ENCODE measurements around the gene NCKAP5. TPM values are rescaled to one million over a fixed set of nuclear protein-coding genes. Genes with fewer than 3 reads are reported as not detected.

The NCKAP5 gene
- total and polyA plus RNA-seq, 2 experiments from 2014 or later = 0.65 to 0.86 TPM

DNA sequence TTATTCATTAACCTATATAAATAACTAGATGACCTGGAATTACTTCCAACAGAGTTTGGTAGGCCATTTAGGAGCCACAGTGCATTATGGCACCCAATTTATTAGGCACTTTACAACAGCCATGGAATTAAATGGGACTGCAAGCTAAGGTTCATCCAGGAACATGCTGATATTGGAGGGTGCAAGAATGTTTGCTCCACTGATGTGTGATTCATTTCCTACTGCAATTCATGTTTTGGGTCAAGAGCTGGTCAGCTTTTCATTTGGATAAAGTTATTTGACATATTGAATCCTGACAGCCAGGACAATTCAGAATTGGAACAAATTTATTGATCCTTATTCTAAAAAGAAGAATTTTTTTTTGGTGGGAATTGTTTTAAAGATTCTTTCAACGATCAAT is 886.5 kb downstream of the NCKAP5 start:
- H3K9ac ChIP-seq = no peak overlapping the region
- no peak for DNase-seq
- in situ Hi-C loops (cut with MboI) = no loop called here

DNA sequence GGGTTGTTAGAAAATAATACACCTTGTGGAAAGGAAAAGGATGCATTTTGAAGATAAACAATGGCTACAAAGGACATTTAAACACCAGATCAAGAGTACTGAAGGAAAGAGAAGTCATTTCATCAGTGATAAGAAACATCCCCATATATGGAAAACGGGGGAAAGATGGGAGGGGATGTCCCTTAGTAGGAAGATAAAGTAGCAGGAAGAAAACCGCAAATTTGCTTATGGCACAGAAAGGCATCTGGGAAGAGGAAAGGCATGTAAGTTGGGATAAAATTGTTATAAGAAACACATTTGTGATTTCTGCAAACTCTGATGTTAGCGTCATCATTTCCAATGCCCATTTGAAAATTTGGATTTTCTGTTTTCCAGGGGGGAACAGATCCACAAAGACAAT is 887.7 kb downstream of the NCKAP5 start:
- H3K79me2 ChIP-seq (ENCODE audit: insufficient read depth) = no peaks in the 10 kb centered on the region
- H3K36me3 ChIP-seq (ENCODE audit: low read depth) = no peaks in the 10 kb centered on the region
- H3K4me3 ChIP-seq = no peak overlapping the region
- no peaks in the 10 kb centered on the region for H3K27me3 ChIP-seq (replicated peaks; ENCODE audit: insufficient read depth)
- in situ Hi-C loops (cut with MboI) = no loop called here
- H3K27ac ChIP-seq = no peak overlapping the region
- DNase-seq = no peak
- H3F3A ChIP-seq (ENCODE audit: insufficient read depth) = no peaks in the 10 kb centered on the region
- H2AFZ ChIP-seq = no peak overlapping the region
- H3K9me2 ChIP-seq (ENCODE audit: insufficient read depth) = no peaks in the 10 kb centered on the region
- peaks cover 7% of the 10 kb centered on the region; the same call in 1 of the 2 replicates for H3K4me1 ChIP-seq (ENCODE audit: insufficient read depth)
- H3K9me3 ChIP-seq (ENCODE audit: low read depth) = no peaks in the 10 kb centered on the region
- 59 to 65% methylated on average over 3 of the region's 3 CpGs for WGBS, 2 experiments (ENCODE audit: low coverage in 1 of 2, low lambda C conversion rate in 2 of 2, missing lambda C conversion rate in 2 of 2)
- TF ChIP-seq EZH2 (IDR thresholded peaks at IDR 0.05; ENCODE audit: insufficient read depth, poor library complexity, severe bottlenecking) (no peak), EZH2phosphoT487 (IDR thresholded peaks at IDR 0.05; ENCODE audit: insufficient read depth, low read depth) (no peak)
- H3K4me2 ChIP-seq (ENCODE audit: unreplicated experiment) = no peak overlapping the region
- H3K9ac ChIP-seq = no peak overlapping the region
- no peaks in the 10 kb centered on the region for H4K20me1 ChIP-seq (ENCODE audit: insufficient read depth)

More for the DNA sequence above, 886.5 kb downstream of the NCKAP5 start:
- Histone ChIP-seq H3K27me3 (replicated peaks; ENCODE audit: insufficient read depth) (no peaks in the 10 kb centered on the region), H3K27ac (no peak overlapping the region), H3F3A (ENCODE audit: insufficient read depth) (no peaks in the 10 kb centered on the region), H3K4me2 (ENCODE audit: unreplicated experiment) (no peak overlapping the region), H3K79me2 (ENCODE audit: insufficient read depth) (no peaks in the 10 kb centered on the region), H3K4me1 (ENCODE audit: insufficient read depth) (peaks cover 7% of the 10 kb centered on the region; the same call in 1 of the 2 replicates), H3K4me3 (no peak overlapping the region), H3K36me3 (ENCODE audit: low read depth) (no peaks in the 10 kb centered on the region), H3K9me2 (ENCODE audit: insufficient read depth) (no peaks in the 10 kb centered on the region), H3K9me3 (ENCODE audit: low read depth) (no peaks in the 10 kb centered on the region), H4K20me1 (ENCODE audit: insufficient read depth) (no peaks in the 10 kb centered on the region), H2AFZ (no peak overlapping the region)
- no peak for TF ChIP-seq EZH2phosphoT487 (IDR thresholded peaks at IDR 0.05; ENCODE audit: insufficient read depth, low read depth)
- TF ChIP-seq EZH2 (IDR thresholded peaks at IDR 0.05; ENCODE audit: insufficient read depth, poor library complexity, severe bottlenecking) = no peak
- 74 to 82% methylated on average over 1 of the region's 1 CpG for WGBS, 2 experiments (ENCODE audit: low coverage in 1 of 2, low lambda C conversion rate in 2 of 2, missing lambda C conversion rate in 2 of 2)

GRCh38 chr2:132678483-132678882 is 889.8 kb downstream of the NCKAP5 start:
- H3K9me2 ChIP-seq (ENCODE audit: insufficient read depth) = no peaks in the 10 kb centered on the region
- H3F3A ChIP-seq (ENCODE audit: insufficient read depth) = no peaks in the 10 kb centered on the region
- H3K27ac ChIP-seq = no peak overlapping the region
- H2AFZ ChIP-seq = no peak overlapping the region
- peak; percentile 18 for DNase-seq
- in situ Hi-C loops (cut with MboI) = no loop called here
- no peaks in the 10 kb centered on the region for H3K79me2 ChIP-seq (ENCODE audit: insufficient read depth)
- H4K20me1 ChIP-seq (ENCODE audit: insufficient read depth) = no peaks in the 10 kb centered on the region
- no peaks in the 10 kb centered on the region for H3K27me3 ChIP-seq (replicated peaks; ENCODE audit: insufficient read depth)
- 68 to 80% methylated on average over 2 of the region's 2 CpGs for WGBS, 2 experiments (ENCODE audit: low coverage in 1 of 2, low lambda C conversion rate in 2 of 2, missing lambda C conversion rate in 2 of 2)
- no peak overlapping the region for H3K4me2 ChIP-seq (ENCODE audit: unreplicated experiment)
- no peaks in the 10 kb centered on the region for H3K36me3 ChIP-seq (ENCODE audit: low read depth)
- no peak for TF ChIP-seq EZH2phosphoT487 (IDR thresholded peaks at IDR 0.05; ENCODE audit: insufficient read depth, low read depth)
- no peak for TF ChIP-seq EZH2 (IDR thresholded peaks at IDR 0.05; ENCODE audit: insufficient read depth, poor library complexity, severe bottlenecking)
- peaks cover 7% of the 10 kb centered on the region; the same call in 1 of the 2 replicates for H3K4me1 ChIP-seq (ENCODE audit: insufficient read depth)
- no peak overlapping the region for H3K9ac ChIP-seq
- H3K9me3 ChIP-seq (ENCODE audit: low read depth) = no peaks in the 10 kb centered on the region
- H3K4me3 ChIP-seq = no peak overlapping the region

DNA sequence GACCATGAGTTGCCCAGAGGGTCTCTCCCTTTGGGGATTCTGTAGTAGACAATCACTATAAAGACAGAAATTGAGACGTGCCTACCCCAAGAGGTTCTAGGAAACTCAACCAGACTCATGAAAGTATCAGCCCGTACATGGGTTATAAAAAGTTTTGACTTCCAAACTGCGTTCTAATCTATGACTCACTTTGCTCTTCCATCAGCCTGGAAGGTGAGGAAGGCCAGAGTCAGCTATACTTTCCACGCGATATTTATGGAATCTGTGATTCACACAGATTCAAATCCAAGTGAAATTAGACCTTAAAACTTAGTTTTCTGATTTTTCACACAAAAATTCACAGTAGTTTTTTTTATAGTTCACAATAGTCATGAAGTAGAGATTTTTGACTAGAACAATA is 890.6 kb downstream of the NCKAP5 start:
- peak; percentile 45 for DNase-seq
- no peak overlapping the region for H3K27ac ChIP-seq
- H3K4me3 ChIP-seq = no peak overlapping the region
- H3F3A ChIP-seq (ENCODE audit: insufficient read depth) = no peaks in the 10 kb centered on the region
- no peaks in the 10 kb centered on the region for H4K20me1 ChIP-seq (ENCODE audit: insufficient read depth)
- no peaks in the 10 kb centered on the region for H3K79me2 ChIP-seq (ENCODE audit: insufficient read depth)
- no peaks in the 10 kb centered on the region for H3K9me2 ChIP-seq (ENCODE audit: insufficient read depth)
- no peak for TF ChIP-seq EZH2phosphoT487 (IDR thresholded peaks at IDR 0.05; ENCODE audit: insufficient read depth, low read depth)
- no peaks in the 10 kb centered on the region for H3K9me3 ChIP-seq (ENCODE audit: low read depth)
- H3K36me3 ChIP-seq (ENCODE audit: low read depth) = no peaks in the 10 kb centered on the region
- in situ Hi-C loops (cut with MboI) = no loop called here
- H3K9ac ChIP-seq = no peak overlapping the region
- no peak overlapping the region for H2AFZ ChIP-seq
- H3K4me2 ChIP-seq (ENCODE audit: unreplicated experiment) = no peak overlapping the region
- H3K4me1 ChIP-seq (ENCODE audit: insufficient read depth) = peaks cover 7% of the 10 kb centered on the region; the same call in 1 of the 2 replicates
- 59 to 61% methylated on average over 5 of the region's 5 CpGs for WGBS, 2 experiments (ENCODE audit: low coverage in 1 of 2, low lambda C conversion rate in 2 of 2, missing lambda C conversion rate in 2 of 2)
- H3K27me3 ChIP-seq (replicated peaks; ENCODE audit: insufficient read depth) = no peaks in the 10 kb centered on the region

DNA sequence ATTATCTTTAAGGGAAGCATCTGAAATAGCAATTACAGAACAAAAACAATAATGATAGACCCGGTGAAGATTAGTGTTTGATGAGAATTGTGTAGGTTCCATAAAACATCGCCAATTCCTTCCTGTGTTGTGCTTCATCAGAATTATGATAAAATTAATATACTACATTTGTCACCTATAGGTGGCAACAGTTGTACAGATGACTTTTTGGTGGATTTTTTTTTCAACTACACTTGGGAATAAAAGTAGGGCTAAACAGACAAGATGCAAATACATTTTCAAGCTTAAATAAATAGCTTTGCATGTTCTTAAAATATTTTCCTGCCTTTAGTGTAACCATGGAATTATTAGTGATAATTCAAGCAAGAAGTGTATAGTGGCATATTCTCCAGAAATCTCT is 891.3 kb downstream of the NCKAP5 start:
- no peaks in the 10 kb centered on the region for H4K20me1 ChIP-seq (ENCODE audit: insufficient read depth)
- no peak for TF ChIP-seq EZH2 (IDR thresholded peaks at IDR 0.05; ENCODE audit: insufficient read depth, poor library complexity, severe bottlenecking)
- TF ChIP-seq EZH2phosphoT487 (IDR thresholded peaks at IDR 0.05; ENCODE audit: insufficient read depth, low read depth) = no peak
- H3K36me3 ChIP-seq (ENCODE audit: low read depth) = no peaks in the 10 kb centered on the region
- H3K4me3 ChIP-seq = no peak overlapping the region
- H3K27ac ChIP-seq = no peak overlapping the region
- in situ Hi-C loops (cut with MboI) = no loop called here
- WGBS, 2 experiments (ENCODE audit: low coverage in 1 of 2, low lambda C conversion rate in 2 of 2, missing lambda C conversion rate in 2 of 2) = 53 to 60% methylated on average over 2 of the region's 2 CpGs
- no peaks in the 10 kb centered on the region for H3K79me2 ChIP-seq (ENCODE audit: insufficient read depth)
- H3K9me2 ChIP-seq (ENCODE audit: insufficient read depth) = no peaks in the 10 kb centered on the region
- no peak overlapping the region for H3K9ac ChIP-seq
- no peaks in the 10 kb centered on the region for H3F3A ChIP-seq (ENCODE audit: insufficient read depth)
- H2AFZ ChIP-seq = no peak overlapping the region
- H3K9me3 ChIP-seq (ENCODE audit: low read depth) = no peaks in the 10 kb centered on the region
- DNase-seq = peak; percentile 14
- H3K27me3 ChIP-seq (replicated peaks; ENCODE audit: insufficient read depth) = no peaks in the 10 kb centered on the region
- no peak overlapping the region for H3K4me2 ChIP-seq (ENCODE audit: unreplicated experiment)
- peaks cover 7% of the 10 kb centered on the region; the same call in 1 of the 2 replicates for H3K4me1 ChIP-seq (ENCODE audit: insufficient read depth)

Data from GM23248 (cell line).